ENCODE data around the gene DENND5A. TPM values are rescaled to one million over a fixed set of nuclear protein-coding genes. Genes with fewer than 3 reads are reported as not detected.

DENND5A gene
- total RNA-seq, 2 experiments from 2014 or later: 46.5 to 50.9 TPM

DNA sequence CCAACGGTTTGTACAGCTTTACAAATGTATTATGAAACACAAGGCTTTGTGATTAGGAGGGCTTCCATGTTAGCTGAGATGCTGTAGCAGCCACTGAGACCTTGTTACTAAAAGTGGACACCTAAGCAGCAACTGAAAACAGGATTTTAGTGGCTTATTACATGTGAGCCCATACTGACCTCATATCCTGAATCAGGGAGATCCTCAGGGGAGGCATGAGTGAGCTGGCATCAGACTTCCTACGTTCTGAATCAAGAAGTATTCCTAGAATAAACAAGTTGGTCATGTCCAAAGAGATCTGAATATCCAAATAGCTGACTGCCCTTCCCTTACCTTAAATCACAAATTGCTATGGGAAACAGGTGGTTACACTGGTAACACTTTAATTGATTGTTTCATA is 114.6 kb downstream of the DENND5A start:
- Mint-ChIP-seq H3K36me3 (peaks cover 10% of the 10 kb centered on the region), H3K4me1 (peaks cover 5% of the 10 kb centered on the region)

DNA sequence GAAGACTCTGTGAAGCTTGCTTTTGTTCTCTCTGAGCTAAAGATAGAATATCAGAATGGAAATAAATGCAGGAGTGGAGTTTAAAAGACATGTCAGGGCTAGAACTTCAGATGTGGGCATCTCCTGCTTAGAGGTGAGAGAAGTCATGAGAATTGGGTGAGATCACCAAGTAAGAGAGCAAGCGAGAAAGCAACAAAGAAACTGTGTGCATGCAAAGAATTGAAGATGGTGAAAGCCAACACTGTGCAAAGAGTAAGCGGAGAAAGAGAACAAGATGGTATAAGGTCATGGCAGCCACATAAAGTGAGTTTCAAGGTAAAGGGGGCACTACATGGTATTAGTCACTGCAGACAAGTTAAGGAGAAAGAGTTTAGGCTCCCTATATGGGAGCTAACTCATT is 116.4 kb downstream of the DENND5A start:
- Mint-ChIP-seq H3K4me1 (peaks cover 10% of the 10 kb centered on the region), H3K4me3 (no peak overlapping the region), H3K27ac (no peak overlapping the region), H3K9me3 (no peaks in the 10 kb centered on the region), H3K27me3 (no peaks in the 10 kb centered on the region), H3K36me3 (peaks cover 14% of the 10 kb centered on the region)
- no peak for DNase-seq

More for the DNA sequence above, 114.6 kb downstream of the DENND5A start:
- Mint-ChIP-seq H3K27me3 (no peaks in the 10 kb centered on the region), H3K9me3 (no peaks in the 10 kb centered on the region), H3K27ac (no peak overlapping the region), H3K4me3 (no peak overlapping the region)
- no peak for DNase-seq

DNA sequence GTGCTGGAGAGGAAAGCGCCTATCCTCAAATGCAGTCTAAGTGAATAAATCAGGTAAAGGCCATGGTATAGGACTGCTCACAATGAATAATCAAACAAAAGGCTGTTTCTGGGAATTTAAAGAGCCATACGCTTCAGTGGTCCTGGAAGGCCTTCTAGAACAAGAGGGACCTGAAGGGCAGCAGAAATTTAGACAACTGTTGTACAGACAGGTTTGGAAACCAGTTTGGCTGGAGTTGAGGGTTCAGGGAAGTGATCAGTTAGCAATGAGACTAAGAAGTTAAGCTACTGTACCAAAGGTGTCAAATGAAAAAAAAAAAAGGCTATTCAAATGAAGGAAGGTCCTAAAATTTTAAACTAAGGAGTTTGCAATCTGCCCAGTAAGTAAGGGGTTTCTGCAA is 117.1 kb downstream of the DENND5A start:
- Mint-ChIP-seq H3K27ac (no peak overlapping the region), H3K9me3 (no peaks in the 10 kb centered on the region), H3K27me3 (no peaks in the 10 kb centered on the region), H3K4me1 (peaks cover 10% of the 10 kb centered on the region), H3K36me3 (peaks cover 16% of the 10 kb centered on the region), H3K4me3 (no peak overlapping the region)
- DNase-seq: no peak

DNA sequence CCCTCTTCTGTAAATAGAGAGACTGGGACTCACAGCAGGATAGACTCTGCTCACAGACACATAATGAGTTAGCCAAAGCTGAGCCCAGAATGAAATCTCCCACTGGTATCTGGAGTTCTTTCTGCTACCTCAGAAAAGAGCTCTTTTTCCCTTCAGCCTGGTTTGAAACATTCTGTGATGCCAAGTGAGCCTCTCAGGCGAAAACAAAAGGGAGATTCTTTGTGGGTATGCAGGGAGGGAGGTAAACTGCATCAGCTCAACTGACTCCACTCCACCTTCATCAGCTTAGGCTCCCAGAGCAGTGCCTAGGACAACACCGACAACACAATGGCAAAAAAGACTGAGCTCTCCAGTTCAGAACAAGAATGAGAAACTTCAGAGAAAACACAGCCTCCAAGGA is 118.7 kb downstream of the DENND5A start:
- H3K36me3 Mint-ChIP-seq: peaks cover 13% of the 10 kb centered on the region
- H3K4me1 Mint-ChIP-seq: peaks cover 10% of the 10 kb centered on the region
- H3K4me3 Mint-ChIP-seq: no peak overlapping the region
- no peak for DNase-seq
- no peaks in the 10 kb centered on the region for H3K27me3 Mint-ChIP-seq
- H3K27ac Mint-ChIP-seq: peak overlapping the region; percentile 15
- no peaks in the 10 kb centered on the region for H3K9me3 Mint-ChIP-seq

DNA sequence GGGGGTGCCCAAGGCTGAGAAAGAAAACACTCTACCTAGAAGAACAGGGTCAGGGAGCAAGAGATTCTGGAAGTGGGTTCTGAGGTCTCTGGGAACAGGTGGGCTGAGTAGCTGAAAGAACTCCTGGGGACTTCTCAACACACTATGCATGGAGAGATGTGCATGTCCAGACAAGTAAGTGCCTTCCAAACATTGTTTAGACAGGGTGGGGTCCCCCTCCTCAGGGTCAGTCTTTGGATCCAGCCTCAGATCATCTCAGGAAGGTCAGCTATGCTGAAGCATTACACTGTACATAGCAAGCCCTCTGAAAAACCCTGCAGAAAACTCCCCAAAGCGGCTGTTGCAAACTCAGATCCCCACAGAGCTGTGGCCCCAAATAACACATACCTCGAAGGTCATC is 119.9 kb downstream of the DENND5A start:
- DNase-seq: no peak
- Mint-ChIP-seq H3K4me1 (peaks cover 10% of the 10 kb centered on the region), H3K9me3 (no peaks in the 10 kb centered on the region), H3K27ac (no peak overlapping the region), H3K27me3 (no peaks in the 10 kb centered on the region), H3K36me3 (peaks cover 15% of the 10 kb centered on the region), H3K4me3 (no peak overlapping the region)

DNA sequence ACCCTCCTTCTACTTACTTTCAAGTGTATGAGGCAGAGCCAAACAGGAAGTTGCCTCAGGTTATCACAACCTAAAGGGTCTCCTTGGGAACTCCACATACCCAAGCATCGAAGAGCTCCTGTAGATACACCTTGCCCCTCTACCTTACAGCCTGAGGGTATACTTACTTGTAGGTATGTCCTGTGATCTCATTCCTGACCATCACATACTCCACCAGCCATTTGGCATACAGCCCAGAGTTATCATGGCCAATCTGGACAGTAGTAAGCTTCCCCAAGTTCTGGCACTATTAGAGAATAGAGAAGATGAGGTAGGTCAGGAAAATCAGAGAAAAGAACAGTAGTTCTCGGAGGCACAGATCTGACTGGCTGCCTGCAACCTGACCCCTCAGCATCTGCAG is 120.3 kb downstream of the DENND5A start:
- no peak overlapping the region for H3K4me3 Mint-ChIP-seq
- DNase-seq: no peak
- H3K36me3 Mint-ChIP-seq: peaks cover 15% of the 10 kb centered on the region
- H3K27ac Mint-ChIP-seq: no peak overlapping the region
- no peaks in the 10 kb centered on the region for H3K27me3 Mint-ChIP-seq
- H3K9me3 Mint-ChIP-seq: no peaks in the 10 kb centered on the region
- H3K4me1 Mint-ChIP-seq: peaks cover 10% of the 10 kb centered on the region

DNA sequence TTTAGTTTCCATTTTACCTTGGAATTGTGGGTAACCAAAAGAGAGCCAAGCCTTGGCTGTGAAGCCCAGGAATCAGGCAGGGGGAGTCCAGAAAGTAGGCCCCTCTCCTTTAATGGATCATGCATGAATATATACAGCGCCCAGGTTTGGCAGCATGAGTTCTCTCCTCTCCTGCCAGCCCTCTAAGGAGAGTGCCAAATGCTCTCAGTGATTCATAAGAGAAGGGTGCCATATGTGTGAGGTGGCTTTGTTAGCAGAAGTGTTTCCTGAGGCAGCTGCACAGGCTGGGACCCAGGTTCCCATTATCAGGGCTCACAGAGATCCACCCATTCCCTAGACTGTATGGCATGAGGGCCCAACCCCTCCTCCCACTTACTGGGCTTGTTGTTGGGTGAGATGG is 121.4 kb downstream of the DENND5A start:
- no peak overlapping the region for H3K4me3 Mint-ChIP-seq
- H3K27me3 Mint-ChIP-seq: no peaks in the 10 kb centered on the region
- H3K27ac Mint-ChIP-seq: no peak overlapping the region
- peaks cover 11% of the 10 kb centered on the region for H3K36me3 Mint-ChIP-seq
- H3K4me1 Mint-ChIP-seq: peaks cover 12% of the 10 kb centered on the region
- no peak for DNase-seq
- no peaks in the 10 kb centered on the region for H3K9me3 Mint-ChIP-seq

DNA sequence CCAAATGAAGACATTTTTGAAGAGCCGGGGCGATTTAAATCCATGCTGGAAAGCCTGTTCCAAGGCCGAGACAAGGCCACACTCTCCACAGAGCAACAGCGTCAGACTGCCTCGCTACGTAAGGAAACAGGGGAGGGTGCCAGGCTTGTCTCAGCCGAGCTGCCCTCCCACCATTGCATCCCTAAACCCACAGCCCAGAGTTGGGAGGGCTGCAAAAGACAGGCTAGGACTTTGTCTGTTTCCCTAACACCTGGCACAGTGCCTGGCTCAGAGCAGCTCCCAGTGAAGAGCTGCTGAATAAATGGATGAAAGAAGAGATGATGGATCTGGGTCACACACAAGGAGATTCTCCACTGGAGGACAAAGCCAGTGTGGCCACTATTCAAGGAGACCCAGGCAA is 122.4 kb downstream of the DENND5A start:
- H3K27ac Mint-ChIP-seq: no peak overlapping the region
- H3K9me3 Mint-ChIP-seq: no peaks in the 10 kb centered on the region
- no peaks in the 10 kb centered on the region for H3K27me3 Mint-ChIP-seq
- no peak overlapping the region for H3K4me3 Mint-ChIP-seq
- H3K4me1 Mint-ChIP-seq: peaks cover 11% of the 10 kb centered on the region
- peaks cover 14% of the 10 kb centered on the region for H3K36me3 Mint-ChIP-seq
- DNase-seq: no peak

DNA sequence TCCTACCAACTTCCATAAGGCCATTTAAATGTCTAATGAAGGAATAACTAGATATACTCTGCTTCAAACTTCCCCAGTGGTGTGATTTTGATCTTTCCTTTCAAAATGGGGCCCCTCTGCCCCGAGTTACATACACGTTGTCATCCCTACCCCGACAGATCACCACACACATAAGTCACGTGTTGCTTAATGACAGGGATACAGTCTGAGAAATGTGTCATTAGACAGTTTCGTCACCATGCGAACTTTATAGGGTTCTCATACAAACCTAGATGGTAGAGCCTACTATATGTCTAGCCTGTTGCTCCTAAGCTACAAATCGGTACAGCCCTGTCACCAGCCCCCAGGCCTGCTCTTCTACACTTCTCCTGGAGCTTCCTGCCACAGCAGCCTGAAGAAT is 124.0 kb downstream of the DENND5A start:
- peaks cover 15% of the 10 kb centered on the region for H3K36me3 Mint-ChIP-seq
- no peaks in the 10 kb centered on the region for H3K27me3 Mint-ChIP-seq
- DNase-seq: no peak
- no peak overlapping the region for H3K4me3 Mint-ChIP-seq
- H3K9me3 Mint-ChIP-seq: no peaks in the 10 kb centered on the region
- peaks cover 13% of the 10 kb centered on the region for H3K4me1 Mint-ChIP-seq
- no peak overlapping the region for H3K27ac Mint-ChIP-seq

DNA sequence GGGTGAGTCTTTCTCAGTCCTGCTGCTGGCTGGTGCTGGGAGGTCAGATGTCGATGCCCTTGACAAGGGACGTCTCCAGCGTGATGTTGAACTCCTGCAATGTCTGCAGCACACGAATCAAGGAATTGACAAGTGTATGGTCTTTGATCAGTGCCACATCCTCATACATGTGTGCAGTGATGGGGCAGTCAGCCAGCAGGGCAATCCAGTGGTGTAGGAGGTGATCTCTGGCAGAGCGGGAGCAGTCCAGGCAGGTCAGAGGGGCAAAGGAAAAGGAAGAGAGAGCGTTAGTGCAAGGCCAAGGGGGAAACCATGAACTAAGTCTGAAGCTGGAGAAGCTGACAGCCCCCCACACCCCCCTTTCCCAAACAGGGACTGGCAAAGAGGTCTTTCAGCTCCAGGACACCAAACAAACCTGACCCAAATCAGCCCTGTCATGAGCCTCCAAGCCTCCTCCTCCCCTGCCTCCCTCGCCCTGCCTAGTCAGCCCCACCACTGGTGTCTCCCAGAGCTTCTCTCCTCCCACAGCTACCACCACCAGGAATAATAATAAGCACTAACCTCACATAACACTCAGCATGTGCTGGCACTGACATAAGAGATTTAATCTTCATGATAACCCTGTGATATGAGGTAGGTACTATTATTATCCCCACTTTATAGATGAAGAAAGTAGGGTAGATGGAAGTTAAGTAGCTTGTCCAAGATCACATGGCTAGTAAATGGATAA is 125.4 kb downstream of the DENND5A start:
- peak overlapping the region; percentile 14 for H3K27ac Mint-ChIP-seq
- no peaks in the 10 kb centered on the region for H3K27me3 Mint-ChIP-seq
- peaks cover 11% of the 10 kb centered on the region for H3K36me3 Mint-ChIP-seq
- no peak for DNase-seq
- H3K4me3 Mint-ChIP-seq: no peak overlapping the region
- peaks cover 9% of the 10 kb centered on the region for H3K4me1 Mint-ChIP-seq
- no peaks in the 10 kb centered on the region for H3K9me3 Mint-ChIP-seq

DNA sequence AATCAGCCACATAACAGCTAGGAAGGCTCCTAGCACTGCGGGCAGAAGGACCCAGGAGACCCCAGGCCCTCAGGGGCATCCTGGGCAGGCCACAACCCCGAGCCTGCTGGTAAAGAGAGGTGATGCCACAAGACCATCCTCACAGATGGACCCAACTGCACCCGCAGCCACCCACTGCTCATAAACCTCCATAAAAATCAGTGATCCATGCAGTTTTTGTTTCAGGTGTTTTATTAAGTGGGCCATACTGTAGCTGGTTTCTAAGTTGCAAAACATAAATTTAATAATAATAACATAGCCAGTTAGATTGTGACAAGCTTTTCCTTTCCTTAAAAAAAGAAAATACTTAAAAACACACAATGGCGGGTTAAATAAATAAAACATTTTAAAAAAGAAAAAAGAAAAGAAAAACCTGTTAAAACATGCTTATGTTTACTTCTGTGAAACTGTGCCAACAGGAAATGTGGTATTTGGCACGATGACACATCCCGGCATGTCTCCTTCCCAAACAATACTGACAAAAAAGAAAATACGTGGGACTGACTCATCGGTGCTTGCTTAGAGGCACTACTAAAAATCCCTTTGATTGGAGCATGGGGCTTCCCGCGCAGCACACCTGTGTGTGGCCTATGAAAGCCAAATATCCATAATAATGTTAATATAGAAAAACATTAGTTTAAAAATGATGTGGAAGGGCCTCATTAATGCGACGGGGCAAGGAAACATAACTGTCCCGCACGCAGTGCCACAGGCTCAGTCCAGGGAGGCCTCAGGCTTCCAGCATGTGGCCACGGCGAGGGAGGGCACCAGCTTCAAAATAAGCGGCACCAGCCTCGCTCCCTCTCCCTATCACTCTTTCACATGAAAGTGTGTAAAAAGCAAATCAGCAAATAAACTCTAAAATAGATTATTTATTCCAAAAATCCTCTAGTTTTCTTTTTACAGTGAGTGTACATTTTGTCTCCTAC is 126.3 kb downstream of the DENND5A start:
- Mint-ChIP-seq H3K4me3 (no peak overlapping the region), H3K36me3 (peaks cover 11% of the 10 kb centered on the region), H3K27me3 (no peaks in the 10 kb centered on the region), H3K4me1 (peaks cover 8% of the 10 kb centered on the region), H3K27ac (no peak overlapping the region), H3K9me3 (no peaks in the 10 kb centered on the region)
- DNase-seq: no peak

DNA sequence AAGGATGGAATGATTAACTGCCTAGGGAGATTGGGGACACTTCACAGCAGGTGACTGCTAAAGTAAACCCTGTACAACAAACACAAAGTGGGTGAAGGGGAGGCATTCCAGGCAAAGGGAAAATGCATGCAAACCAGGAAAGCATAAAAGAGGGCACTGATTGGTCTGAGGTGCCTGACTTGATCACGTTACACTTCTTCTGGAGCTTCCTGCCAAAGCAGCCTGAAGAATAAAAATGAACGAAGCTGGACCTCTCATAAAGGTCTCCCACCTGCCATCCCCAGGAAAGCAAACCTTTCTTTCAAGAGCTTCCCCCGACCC is 127.1 kb downstream of the DENND5A start:
- Mint-ChIP-seq H3K36me3 (peaks cover 9% of the 10 kb centered on the region), H3K9me3 (no peaks in the 10 kb centered on the region), H3K4me1 (peaks cover 8% of the 10 kb centered on the region), H3K27me3 (no peaks in the 10 kb centered on the region), H3K4me3 (no peak overlapping the region), H3K27ac (peak overlapping the region; percentile 38)
- no peak for DNase-seq

DNA sequence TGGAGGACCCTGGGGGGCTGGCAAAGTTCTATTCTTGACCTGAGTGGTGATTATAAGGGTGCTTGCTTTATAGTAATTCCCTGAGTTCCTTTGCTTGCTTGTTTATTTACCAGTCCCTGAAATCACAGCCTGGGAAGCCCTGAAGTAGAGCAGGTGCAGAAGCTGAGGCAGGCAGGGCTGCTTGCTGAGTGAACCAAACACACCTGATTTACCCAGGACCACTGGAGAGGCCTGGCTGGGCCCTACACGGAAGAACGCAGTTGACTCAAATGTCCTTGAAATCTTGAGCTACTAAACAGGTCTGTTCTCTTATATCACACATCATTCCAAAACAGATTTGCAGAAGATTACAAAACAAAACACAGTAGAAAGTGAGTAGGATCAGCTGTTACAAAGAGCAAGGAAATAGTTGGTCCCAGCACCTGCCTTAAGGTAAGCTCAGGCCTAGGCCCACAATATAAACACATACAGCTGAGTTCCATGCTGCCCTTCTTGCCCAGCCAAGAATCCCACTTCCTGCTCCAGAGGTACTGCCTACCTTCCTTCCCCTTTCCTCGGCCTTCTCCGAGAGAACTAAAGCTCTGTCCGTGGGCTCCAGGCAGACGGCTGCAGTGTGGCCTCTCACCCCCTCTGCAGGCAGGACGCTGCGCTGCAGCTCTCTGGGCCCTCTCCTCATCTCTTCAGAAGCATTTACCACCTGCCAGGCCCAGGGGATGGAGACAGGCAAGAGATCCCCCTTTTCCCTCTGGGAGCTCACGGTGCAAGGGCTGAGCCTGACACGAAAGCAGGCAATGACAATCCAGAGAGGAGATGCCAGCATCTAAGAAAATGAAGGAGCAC is 127.6 kb downstream of the DENND5A start:
- H3K27me3 Mint-ChIP-seq: no peaks in the 10 kb centered on the region
- peaks cover 8% of the 10 kb centered on the region for H3K4me1 Mint-ChIP-seq
- peaks cover 9% of the 10 kb centered on the region for H3K36me3 Mint-ChIP-seq
- peak overlapping the region; percentile 38 for H3K27ac Mint-ChIP-seq
- no peaks in the 10 kb centered on the region for H3K9me3 Mint-ChIP-seq
- H3K4me3 Mint-ChIP-seq: no peak overlapping the region
- peak; percentile 65 for DNase-seq

DNA sequence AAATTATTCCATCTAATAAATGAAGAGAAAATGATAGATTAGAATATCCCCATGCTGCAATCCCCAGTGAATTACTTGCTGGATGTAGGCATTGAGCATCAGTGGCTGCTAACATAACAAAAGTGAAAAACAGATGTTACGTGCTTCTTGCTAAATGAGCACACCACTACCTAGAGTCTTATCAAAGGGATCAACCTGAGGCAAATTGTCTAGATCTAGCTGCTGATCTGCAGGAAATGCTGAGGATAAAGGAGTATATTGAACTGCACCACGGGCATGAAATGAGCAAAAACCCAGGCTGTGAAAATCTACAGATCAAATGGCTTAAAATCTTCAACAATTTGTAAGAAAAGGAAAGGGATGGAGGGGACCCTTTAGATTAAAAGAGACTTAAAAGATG is 128.4 kb downstream of the DENND5A start:
- H3K4me1 Mint-ChIP-seq: peaks cover 8% of the 10 kb centered on the region

DNA sequence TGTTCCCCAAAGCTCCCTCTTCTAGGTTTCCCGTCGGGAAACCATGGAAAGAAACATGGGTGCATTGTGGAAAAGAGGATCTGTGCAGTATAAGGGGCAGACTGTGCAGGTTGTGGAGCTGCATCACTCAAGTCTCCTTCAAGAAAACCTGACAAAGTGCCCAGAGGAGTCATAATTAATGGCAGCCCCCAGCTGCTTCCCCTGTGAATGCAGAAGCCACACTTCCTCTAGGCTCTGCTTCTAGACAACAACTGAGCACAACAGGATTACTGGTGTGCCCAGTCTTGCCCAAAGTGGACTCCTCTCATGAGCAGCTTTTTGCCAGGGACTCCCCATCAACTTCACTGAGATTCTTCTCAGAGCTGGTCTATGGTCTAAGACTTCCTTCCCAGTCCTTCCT is 131.2 kb downstream of the DENND5A start:
- DNase-seq: no peak
- Mint-ChIP-seq H3K4me3 (no peak overlapping the region), H3K36me3 (peaks cover 7% of the 10 kb centered on the region), H3K4me1 (peaks cover 5% of the 10 kb centered on the region), H3K9me3 (no peaks in the 10 kb centered on the region), H3K27me3 (no peaks in the 10 kb centered on the region), H3K27ac (no peak overlapping the region)

More for the DNA sequence above, 128.4 kb downstream of the DENND5A start:
- H3K4me3 Mint-ChIP-seq: no peak overlapping the region
- no peaks in the 10 kb centered on the region for H3K27me3 Mint-ChIP-seq
- H3K27ac Mint-ChIP-seq: no peak overlapping the region
- H3K9me3 Mint-ChIP-seq: no peaks in the 10 kb centered on the region
- peaks cover 9% of the 10 kb centered on the region for H3K36me3 Mint-ChIP-seq
- no peak for DNase-seq
